CD4-positive, alpha-beta T cell treated with Interleukin-17A for 1 hour (primary cell): ENCODE measurements around the gene SLCO2B1.
"Not testable (repeated sequence)": the region's sequence is repeated elsewhere in the genome, so short reads cannot be mapped to it uniquely, and the experiment has no call there.

Source experiments
- DNase-seq: peaks from one replicate; pipeline ENCODE4 v3.0.0-alpha.2; 2020

Gene SLCO2B1

GRCh38 chr11:75150879-75151278 lies at the start of gene SLCO2B1:
TSS of gene SLCO2B1 (plus strand) at chr11:75151107. CDS start at chr11:75151382, 275 bp downstream.
- no peak for DNase-seq

- no peak for DNase-seq
Measured at GRCh38 chr11:75101424-75102128, 49.3 kb upstream of the SLCO2B1 start.

- no peak for DNase-seq
Measured at GRCh38 chr11:75103380-75104026, 47.4 kb upstream of the SLCO2B1 start.

- no peak for DNase-seq
Measured at GRCh38 chr11:75105462-75105925, 45.4 kb upstream of the SLCO2B1 start.

- not testable (repeated sequence) for DNase-seq
Measured at GRCh38 chr11:75105967-75106681, 44.8 kb upstream of the SLCO2B1 start.

GRCh38 chr11:75107187-75107586 lies 43.7 kb upstream of the SLCO2B1 start:
- no peak for DNase-seq

GRCh38 chr11:75112200-75112599 lies 38.7 kb upstream of the SLCO2B1 start:
- no peak for DNase-seq

- no peak for DNase-seq
Measured at GRCh38 chr11:75113030-75113429, 37.9 kb upstream of the SLCO2B1 start.

- no peak for DNase-seq
Measured at GRCh38 chr11:75114465-75114864, 36.4 kb upstream of the SLCO2B1 start.

GRCh38 chr11:75118577-75118976 lies 32.3 kb upstream of the SLCO2B1 start:
- DNase-seq, result no peak

- no peak for DNase-seq
Measured at GRCh38 chr11:75126564-75126963, 24.3 kb upstream of the SLCO2B1 start.

- DNase-seq, result no peak
Measured at GRCh38 chr11:75132080-75132479, 18.8 kb upstream of the SLCO2B1 start.

GRCh38 chr11:75133976-75134375 lies 16.9 kb upstream of the SLCO2B1 start:
- DNase-seq, result no peak

- no peak for DNase-seq
Measured at GRCh38 chr11:75135021-75135650, 15.8 kb upstream of the SLCO2B1 start.

- no peak for DNase-seq
Measured at GRCh38 chr11:75135651-75136050, 15.3 kb upstream of the SLCO2B1 start.

- DNase-seq, result peak; percentile 78
Measured at GRCh38 chr11:75140269-75141138, 10.4 kb upstream of the SLCO2B1 start.

GRCh38 chr11:75141166-75141565 lies 9.7 kb upstream of the SLCO2B1 start:
- DNase-seq, result no peak

GRCh38 chr11:75142714-75143419 lies 8.0 kb upstream of the SLCO2B1 start:
- DNase-seq, result peak; percentile 78

GRCh38 chr11:75143420-75143731 lies 7.5 kb upstream of the SLCO2B1 start:
- DNase-seq, result no peak

- DNase-seq, result no peak
Measured at GRCh38 chr11:75144716-75145014, 6.2 kb upstream of the SLCO2B1 start.

GRCh38 chr11:75145196-75145971 lies 5.5 kb upstream of the SLCO2B1 start:
- no peak for DNase-seq
